WERI-Rb-1 (cell line): ENCODE data around the gene MAT2A.

Experiments used
- DNase-seq: peaks from one replicate; pipeline ENCODE4 v3.0.0-alpha.2; 2020
- H3K27ac ChIP-seq: fragments of 250-450 bp; sonication (Bioruptor Pico); 2 replicates; pipeline ENCODE4 v1.5.1; 2020; ENCODE audit warnings: mild to moderate bottlenecking, moderate library complexity
- H3K27me3 ChIP-seq: fragments of 250-450 bp; sonication (Bioruptor Pico); 2 replicates; pipeline ENCODE4 v1.5.1; 2021; ENCODE audit warnings: mild to moderate bottlenecking, low read depth, moderate library complexity; ENCODE audit not compliant: insufficient read depth, severe bottlenecking
- H3K36me3 ChIP-seq: fragments of 250-450 bp; sonication (Bioruptor Pico); 2 replicates; pipeline ENCODE4 v1.5.1; 2020; ENCODE audit warnings: mild to moderate bottlenecking, moderate library complexity
- H3K4me3 ChIP-seq: 2 replicates; pipeline ENCODE4 v1.5.1; 2011; ENCODE audit warnings: low read depth, mild to moderate bottlenecking, control low read depth, low read length
- H3K9me3 ChIP-seq: fragments of 250-450 bp; sonication (Bioruptor Pico); 2 replicates; pipeline ENCODE4 v1.5.1; 2021; ENCODE audit warnings: mild to moderate bottlenecking, moderate library complexity; ENCODE audit not compliant: severe bottlenecking
- TF ChIP-seq, protein P1 (sequence below): IDR thresholded peaks from 2 replicates; pipeline ENCODE4 v1.5.1; 2011; ENCODE audit warnings: low read depth, mild to moderate bottlenecking, control low read depth, inconsistent platforms, low read length

The MAT2A gene

DNA sequence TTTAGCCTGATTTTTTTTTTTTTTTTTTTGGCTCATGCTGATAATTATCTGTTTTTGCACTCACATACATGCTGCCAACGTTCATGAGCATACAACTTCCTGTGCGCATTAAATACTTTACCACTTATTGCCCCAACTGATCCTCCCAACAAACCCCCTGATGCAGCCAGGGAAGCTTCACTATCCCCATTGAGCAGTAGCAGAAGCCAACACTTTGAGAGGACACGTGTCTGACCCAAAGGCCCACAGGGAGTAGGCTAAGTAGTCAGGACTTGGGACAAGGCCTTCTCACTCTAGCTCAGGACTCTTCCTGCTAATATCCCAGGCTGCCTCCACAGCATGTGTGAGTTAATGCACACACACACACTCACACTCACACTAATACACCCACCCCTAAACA lies 36.2 kb upstream of the MAT2A start:
- Histone ChIP-seq H3K27ac (no peak overlapping the region), H3K9me3 (no peaks in the 10 kb centered on the region), H3K27me3 (no peaks in the 10 kb centered on the region), H3K36me3 (no peaks in the 10 kb centered on the region), H3K4me3 (no peak overlapping the region)
- TF ChIP-seq, protein P1, sequence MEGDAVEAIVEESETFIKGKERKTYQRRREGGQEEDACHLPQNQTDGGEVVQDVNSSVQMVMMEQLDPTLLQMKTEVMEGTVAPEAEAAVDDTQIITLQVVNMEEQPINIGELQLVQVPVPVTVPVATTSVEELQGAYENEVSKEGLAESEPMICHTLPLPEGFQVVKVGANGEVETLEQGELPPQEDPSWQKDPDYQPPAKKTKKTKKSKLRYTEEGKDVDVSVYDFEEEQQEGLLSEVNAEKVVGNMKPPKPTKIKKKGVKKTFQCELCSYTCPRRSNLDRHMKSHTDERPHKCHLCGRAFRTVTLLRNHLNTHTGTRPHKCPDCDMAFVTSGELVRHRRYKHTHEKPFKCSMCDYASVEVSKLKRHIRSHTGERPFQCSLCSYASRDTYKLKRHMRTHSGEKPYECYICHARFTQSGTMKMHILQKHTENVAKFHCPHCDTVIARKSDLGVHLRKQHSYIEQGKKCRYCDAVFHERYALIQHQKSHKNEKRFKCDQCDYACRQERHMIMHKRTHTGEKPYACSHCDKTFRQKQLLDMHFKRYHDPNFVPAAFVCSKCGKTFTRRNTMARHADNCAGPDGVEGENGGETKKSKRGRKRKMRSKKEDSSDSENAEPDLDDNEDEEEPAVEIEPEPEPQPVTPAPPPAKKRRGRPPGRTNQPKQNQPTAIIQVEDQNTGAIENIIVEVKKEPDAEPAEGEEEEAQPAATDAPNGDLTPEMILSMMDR: no peak
- DNase-seq: no peak

DNA sequence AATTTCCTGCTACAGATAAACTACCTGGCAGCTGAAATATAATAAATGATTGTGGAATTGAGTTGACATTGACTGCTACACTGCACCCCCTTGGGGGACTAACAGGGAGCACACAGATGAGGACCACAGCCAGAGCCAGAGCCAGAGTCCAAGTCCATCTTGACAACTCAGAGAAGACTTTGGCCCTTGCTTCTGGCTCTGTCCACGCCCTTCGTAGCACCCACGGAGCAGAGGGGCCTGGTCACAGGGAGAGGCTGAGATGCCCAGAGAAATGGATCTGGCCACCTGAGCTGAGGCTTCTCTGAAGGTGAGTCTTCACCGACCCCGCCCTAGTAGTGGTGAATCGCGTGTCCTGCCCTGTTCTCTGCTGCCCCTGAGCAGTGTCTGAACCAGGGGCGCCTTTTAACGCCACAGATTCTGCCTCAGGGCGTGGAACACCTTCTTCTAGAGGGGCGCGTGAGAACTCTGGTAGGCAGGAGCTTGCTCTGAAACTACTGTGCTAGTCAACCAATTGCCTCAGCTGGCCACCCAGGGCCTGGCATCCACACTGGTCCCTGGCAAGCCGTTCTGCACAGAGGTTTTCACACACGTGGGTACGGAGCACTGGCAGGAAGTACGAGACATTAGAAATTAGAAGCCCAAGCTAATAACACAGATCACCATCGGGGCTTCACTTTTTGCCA lies 35.7 kb upstream of the MAT2A start:
- Histone ChIP-seq H3K27ac (peak overlapping the region; percentile 86), H3K9me3 (no peaks in the 10 kb centered on the region), H3K27me3 (no peaks in the 10 kb centered on the region), H3K4me3 (no peak overlapping the region), H3K36me3 (no peaks in the 10 kb centered on the region)
- TF ChIP-seq, protein P1: 0 out of 2 replicates have a peak, but pooled peaks have one; percentile 12
- no peak for DNase-seq

DNA sequence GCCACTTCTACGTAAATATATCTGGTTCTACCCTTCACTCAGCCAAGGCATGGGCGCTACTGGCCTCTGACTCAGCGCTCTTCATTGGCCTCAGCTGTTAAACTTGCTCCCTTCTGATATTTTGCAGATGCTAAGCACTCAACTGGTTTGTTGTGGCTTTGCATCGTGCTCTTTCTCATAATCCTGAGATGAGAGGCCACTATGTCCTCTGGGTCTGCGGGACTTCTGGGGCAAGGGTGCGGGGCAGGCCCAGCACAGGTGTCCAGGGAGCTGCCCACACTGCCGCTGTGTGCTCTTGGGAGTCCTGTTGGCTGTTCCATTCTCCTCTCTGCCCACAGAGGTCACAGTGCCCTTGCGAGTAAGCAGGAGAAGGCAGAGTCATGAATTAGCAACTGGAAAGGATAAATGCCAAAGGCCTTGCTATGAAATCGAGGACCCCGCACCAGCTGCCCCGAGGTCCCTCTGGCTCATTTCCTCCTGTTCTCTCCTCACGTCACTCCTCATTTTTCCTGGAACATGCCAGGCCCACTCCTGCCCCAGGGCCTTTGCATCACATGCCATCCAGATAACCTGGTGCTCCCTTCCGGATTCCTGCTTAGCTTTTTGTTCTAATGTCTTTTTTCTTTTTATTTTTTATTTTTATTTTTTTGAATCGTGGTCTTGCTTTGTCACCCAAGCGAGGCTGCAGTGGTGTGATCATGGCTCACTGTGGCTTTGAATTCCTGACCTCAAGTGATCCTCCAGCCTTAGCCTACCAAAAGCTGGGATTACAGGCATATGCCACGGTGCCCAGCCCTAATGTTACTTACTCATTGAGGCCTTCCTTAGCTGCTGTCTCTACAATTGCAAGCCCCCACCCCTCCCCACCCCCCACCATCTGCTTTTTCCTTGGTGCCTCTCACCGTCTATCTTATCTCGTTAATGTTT lies 34.9 kb upstream of the MAT2A start:
- DNase-seq: peak; percentile 85
- Histone ChIP-seq H3K9me3 (no peaks in the 10 kb centered on the region), H3K27me3 (no peaks in the 10 kb centered on the region), H3K4me3 (no peak overlapping the region), H3K36me3 (no peaks in the 10 kb centered on the region), H3K27ac (peak overlapping the region; percentile 86)
- TF ChIP-seq, protein P1: no peak

DNA sequence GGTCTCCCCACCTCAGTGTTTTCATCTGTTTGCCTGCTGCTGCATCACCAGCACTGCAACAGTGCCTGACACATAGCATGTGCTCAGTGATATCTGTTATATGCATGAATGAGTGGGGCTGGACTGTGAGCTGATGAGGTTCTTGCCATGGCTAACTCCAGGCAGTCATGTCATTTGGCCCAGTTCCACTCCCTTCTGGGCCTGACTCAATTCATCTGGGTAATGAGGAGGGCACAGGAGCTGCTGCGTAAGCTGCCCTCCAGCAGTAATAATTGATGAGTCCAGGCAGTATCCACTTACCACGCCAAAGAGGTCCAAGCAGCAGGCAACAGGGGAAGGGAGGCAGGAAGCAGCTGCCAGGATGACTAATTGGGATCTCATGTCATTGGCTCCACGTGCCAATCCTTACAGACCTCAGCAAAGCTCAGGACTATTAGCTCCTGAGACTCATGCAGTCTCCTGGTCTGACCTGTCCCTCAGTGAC lies 34.1 kb upstream of the MAT2A start:
- H3K27ac ChIP-seq: peak overlapping the region; percentile 86
- no peaks in the 10 kb centered on the region for H3K36me3 ChIP-seq

DNA sequence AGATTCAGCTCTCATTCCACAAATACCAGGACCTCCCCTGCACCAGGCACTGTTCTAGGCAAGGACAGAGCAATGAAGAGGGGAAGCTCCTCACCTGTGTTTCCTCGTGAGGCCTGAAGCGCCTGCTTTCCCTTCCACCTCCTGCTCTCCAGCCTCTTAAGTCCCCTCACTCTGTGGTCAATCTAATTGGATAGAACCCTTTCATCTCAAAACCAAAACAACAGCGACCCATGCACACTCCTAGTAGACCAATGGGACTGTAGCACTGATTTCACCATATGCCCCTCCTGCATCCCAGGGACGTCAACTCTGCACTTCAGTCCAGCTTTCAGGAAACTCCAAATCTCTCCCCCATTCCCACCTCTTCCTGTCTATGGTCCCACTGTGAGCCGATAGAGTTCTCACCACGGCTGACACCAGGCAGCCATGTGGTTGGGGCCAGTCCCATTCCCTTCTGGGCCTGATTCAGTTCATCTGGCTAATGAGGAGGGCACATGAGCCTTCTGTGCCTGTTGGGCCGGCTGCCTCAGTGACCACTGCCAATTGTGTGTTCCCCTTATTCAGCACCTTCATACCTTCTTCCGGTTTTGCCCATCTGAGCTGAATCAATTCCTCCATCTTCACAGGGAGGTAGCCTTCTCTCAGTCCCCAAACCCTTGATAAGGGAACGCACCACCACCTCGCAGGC lies 33.3 kb upstream of the MAT2A start:
- Histone ChIP-seq H3K27me3 (no peaks in the 10 kb centered on the region), H3K9me3 (no peaks in the 10 kb centered on the region), H3K36me3 (no peaks in the 10 kb centered on the region), H3K4me3 (no peak overlapping the region), H3K27ac (peak overlapping the region; percentile 86)
- no peak for DNase-seq
- TF ChIP-seq, protein P1: no peak

More for the DNA sequence above, 34.1 kb upstream of the MAT2A start:
- no peaks in the 10 kb centered on the region for H3K9me3 ChIP-seq
- TF ChIP-seq, protein P1: no peak
- H3K27me3 ChIP-seq: no peaks in the 10 kb centered on the region
- peak; percentile 75 for DNase-seq
- no peak overlapping the region for H3K4me3 ChIP-seq
